Esophagus muscularis mucosa (tissue), 4 donors: ENCODE data around the gene TOM1L1. TPM values are rescaled to one million over a fixed set of nuclear protein-coding genes. Genes with fewer than 3 reads are reported as not detected.

ENCODE experiments used
- DNase-seq: peaks from one replicate; pipeline ENCODE4 v3.0.0-alpha.2; 2017; ENCODE audit errors: extremely low spot score
- H3K27ac ChIP-seq, 4 donors: fragments of 200-600 bp; sonication (generic); replicated peaks in 1 of 4; 1 replicate in 3 of 4; 2 replicates in 1 of 4; pipeline ENCODE4 v1.5.1; 2016 to 2019; ENCODE audit warnings: mild to moderate bottlenecking in 1 of 4
- H3K27me3 ChIP-seq, 4 donors: fragments of 200-600 bp; sonication (generic); one replicate each; pipeline versions ENCODE4 v1.5.1 to v1.6.0; 2016 to 2019
- H3K36me3 ChIP-seq, 4 donors: fragments of 200-600 bp; sonication (generic); one replicate each; pipeline ENCODE4 v1.5.1; 2016 to 2019
- H3K4me1 ChIP-seq, 4 donors: fragments of 200-600 bp; sonication (generic); one replicate each; pipeline ENCODE4 v1.5.1; 2016 to 2019
- H3K4me3 ChIP-seq, 4 donors: fragments of 200-600 bp; sonication (generic); 1 replicate in 2 of 4; 2 replicates in 2 of 4; pipeline ENCODE4 v1.5.1; 2016 to 2019; ENCODE audit warnings: mild to moderate bottlenecking in 4 of 4, moderate library complexity in 1 of 4
- H3K9me3 ChIP-seq, 4 donors: fragments of 200-600 bp; sonication (generic); 1 replicate in 3 of 4; 2 replicates in 1 of 4; pipeline ENCODE4 v1.5.1; 2016 to 2019
- EP300 ChIP-seq: sonication (generic); formaldehyde crosslinking; IDR thresholded peaks from one replicate; pipeline ENCODE4 v1.6.1; 2017; ENCODE audit warnings: antibody characterized with exemption
- POLR2A ChIP-seq: fragments of 450-650 bp; IDR thresholded peaks from one replicate; pipeline ENCODE4 v1.6.1; 2017; ENCODE audit warnings: antibody characterized with exemption, moderate library complexity, mild to moderate bottlenecking, low read depth
- POLR2AphosphoS5 ChIP-seq, 2 donors: sonication (generic); formaldehyde crosslinking; IDR thresholded peaks; one replicate each; pipeline ENCODE4 v1.6.1; 2017; ENCODE audit warnings: antibody characterized with exemption in 2 of 2
- WGBS: methylation state at CpG from one replicate; pipeline ENCODE4 v1.1.5; 2018; 5-methylcytosine and 5-hydroxymethylcytosine counted together
- intact Hi-C: fragments of 100-400 bp; cut with DNase I; formaldehyde crosslinking; loops from one replicate; pipeline ENCODE4 v1.15.1; 2023
- total RNA-seq, 4 donors: library from RNA; depleted of rRNA; stranded (reverse); fragments of >200 nt; gene quantifications; one replicate each; pipeline versions ENCODE4 v1.1.0 to v1.2.1, GENCODE V29; 2016
- TF ChIP-seq, protein P1 (sequence below), 3 experiments: fragments of 200-600 bp in 2 of 3; fragments of 450-650 bp in 1 of 3; sonication (generic) in 2 of 3; IDR thresholded peaks; one replicate each; pipeline ENCODE4 v1.5.1; 2017 to 2019; ENCODE audit warnings: antibody characterized with exemption in 3 of 3, mild to moderate bottlenecking in 2 of 3, moderate library complexity in 1 of 3

The TOM1L1 gene
- total RNA-seq, 4 donors from 2014 or later, result 25.8 to 40.7 (median 28.6) TPM

DNA sequence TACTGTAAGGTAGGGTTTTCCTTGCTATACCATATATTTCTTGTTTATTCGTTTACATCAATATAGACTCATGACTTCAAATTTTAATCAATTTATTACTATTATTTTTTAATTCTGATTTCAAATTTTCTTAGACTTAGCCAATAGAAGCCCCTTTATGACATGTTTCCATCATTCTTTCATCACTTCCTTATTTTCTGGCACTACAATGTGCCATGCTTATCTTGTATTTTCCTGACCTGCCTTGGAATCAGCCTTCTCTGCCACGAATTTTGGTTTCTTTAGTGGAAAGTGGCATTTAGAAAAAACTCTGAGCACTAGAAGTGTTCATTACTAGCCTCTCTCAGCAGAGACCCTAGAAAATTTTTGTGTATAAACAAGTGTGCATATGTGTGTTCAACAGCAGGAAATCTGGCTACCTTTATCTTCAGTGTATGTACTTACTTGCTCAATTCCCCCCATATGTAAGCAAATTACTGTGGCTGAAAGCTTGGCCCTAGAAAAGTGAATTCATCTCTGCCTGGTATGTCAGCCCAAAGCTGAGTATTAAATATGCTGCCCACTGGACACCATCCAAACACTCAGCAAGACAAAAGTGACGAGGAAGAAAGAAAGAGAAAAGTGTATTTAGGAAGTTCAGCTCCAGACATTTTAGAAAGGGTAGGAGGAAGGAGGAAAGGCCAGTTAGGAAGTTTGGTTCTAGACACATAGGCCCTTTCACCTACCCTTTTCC is 71.9 kb downstream of the TOM1L1 start:
- no peaks in the 10 kb centered on the region for H3K36me3 ChIP-seq
- no peaks in the 10 kb centered on the region for H3K9me3 ChIP-seq
- WGBS, result 75% methylated on average over 3 of the region's 3 CpGs
- TF ChIP-seq, protein P1, sequence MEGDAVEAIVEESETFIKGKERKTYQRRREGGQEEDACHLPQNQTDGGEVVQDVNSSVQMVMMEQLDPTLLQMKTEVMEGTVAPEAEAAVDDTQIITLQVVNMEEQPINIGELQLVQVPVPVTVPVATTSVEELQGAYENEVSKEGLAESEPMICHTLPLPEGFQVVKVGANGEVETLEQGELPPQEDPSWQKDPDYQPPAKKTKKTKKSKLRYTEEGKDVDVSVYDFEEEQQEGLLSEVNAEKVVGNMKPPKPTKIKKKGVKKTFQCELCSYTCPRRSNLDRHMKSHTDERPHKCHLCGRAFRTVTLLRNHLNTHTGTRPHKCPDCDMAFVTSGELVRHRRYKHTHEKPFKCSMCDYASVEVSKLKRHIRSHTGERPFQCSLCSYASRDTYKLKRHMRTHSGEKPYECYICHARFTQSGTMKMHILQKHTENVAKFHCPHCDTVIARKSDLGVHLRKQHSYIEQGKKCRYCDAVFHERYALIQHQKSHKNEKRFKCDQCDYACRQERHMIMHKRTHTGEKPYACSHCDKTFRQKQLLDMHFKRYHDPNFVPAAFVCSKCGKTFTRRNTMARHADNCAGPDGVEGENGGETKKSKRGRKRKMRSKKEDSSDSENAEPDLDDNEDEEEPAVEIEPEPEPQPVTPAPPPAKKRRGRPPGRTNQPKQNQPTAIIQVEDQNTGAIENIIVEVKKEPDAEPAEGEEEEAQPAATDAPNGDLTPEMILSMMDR (IDR thresholded peaks at IDR 0.05), result no peak
- TF ChIP-seq EP300 (no peak), POLR2A (no peak), POLR2AphosphoS5 (IDR thresholded peaks at IDR 0.05) (no peak)
- no peak overlapping the region for H3K4me3 ChIP-seq
- intact Hi-C loops, result no loop called here
- peak overlapping the region in 3 of 4 donors; percentile 5 to 10 (median 8) for H3K27ac ChIP-seq
- H3K27me3 ChIP-seq, result no peaks in the 10 kb centered on the region
- H3K4me1 ChIP-seq, result peaks cover 15 to 27% (median 24%) of the 10 kb centered on the region in 4 donors
- no peak for DNase-seq

DNA sequence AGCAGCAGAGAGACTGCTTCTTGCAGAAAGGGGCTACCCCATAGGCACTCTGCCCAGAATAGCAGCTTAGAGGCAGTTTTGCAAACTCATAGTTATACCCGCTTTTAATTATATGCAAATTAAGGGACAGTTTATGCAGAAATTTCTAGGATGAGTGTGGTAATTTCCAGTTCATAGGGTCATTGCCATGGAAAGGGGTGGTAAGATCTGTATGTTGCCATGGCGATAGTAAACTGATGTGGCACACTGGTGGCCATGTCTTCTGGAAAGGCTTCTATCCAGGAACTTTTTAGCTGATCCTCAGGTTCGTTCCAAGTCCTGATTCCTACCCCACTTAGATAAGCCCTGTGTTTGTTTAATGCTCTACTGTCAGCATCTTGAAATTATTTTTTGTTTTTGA is 74.1 kb downstream of the TOM1L1 start:
- DNase-seq, result no peak
- no peaks in the 10 kb centered on the region for H3K36me3 ChIP-seq
- H3K9me3 ChIP-seq, result no peaks in the 10 kb centered on the region
- H3K4me3 ChIP-seq, result no peak overlapping the region
- peaks cover 7 to 26% (median 22%) of the 10 kb centered on the region in 4 donors for H3K4me1 ChIP-seq
- TF ChIP-seq EP300 (no peak), POLR2AphosphoS5 (IDR thresholded peaks at IDR 0.05) (no peak), POLR2A (no peak)
- TF ChIP-seq, protein P1 (IDR thresholded peaks at IDR 0.05), result no peak
- H3K27me3 ChIP-seq, result no peaks in the 10 kb centered on the region
- H3K27ac ChIP-seq, result no peak overlapping the region
- intact Hi-C loops, result no loop called here
- WGBS, result 96% methylated on average over 3 of the region's 3 CpGs

DNA sequence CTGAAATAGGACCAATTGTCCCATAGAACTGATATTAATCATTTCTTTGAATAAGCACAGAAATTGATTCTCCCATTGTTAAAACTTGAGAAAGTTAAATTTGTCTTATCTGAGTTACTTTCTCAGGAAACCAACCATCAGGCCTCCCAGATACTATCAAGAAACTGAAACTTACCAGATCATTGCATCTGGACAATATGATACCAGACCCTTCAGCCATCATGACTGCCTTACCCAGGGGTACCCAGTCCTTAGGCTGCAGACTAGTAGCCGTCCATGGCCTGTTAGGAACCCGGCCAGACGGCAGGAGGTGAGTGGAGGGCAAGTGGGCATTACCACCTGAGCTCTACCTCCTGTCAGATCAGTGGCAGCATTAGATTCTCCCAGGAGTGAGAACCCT is 75.7 kb downstream of the TOM1L1 start:
- intact Hi-C loops, result no loop called here
- H3K27ac ChIP-seq, result no peak overlapping the region
- H3K4me3 ChIP-seq, result no peak overlapping the region
- TF ChIP-seq, protein P1 (IDR thresholded peaks at IDR 0.05), result no peak
- TF ChIP-seq POLR2AphosphoS5 (IDR thresholded peaks at IDR 0.05) (no peak), EP300 (no peak), POLR2A (no peak)
- H3K4me1 ChIP-seq, result peaks cover 0 to 18% (median 14%) of the 10 kb centered on the region in 4 donors
- DNase-seq, result no peak
- H3K36me3 ChIP-seq, result no peaks in the 10 kb centered on the region
- WGBS, result 91% methylated on average over 3 of the region's 3 CpGs
- H3K27me3 ChIP-seq, result no peaks in the 10 kb centered on the region
- peaks cover 0 to 9% (median 7%) of the 10 kb centered on the region in 4 donors for H3K9me3 ChIP-seq

DNA sequence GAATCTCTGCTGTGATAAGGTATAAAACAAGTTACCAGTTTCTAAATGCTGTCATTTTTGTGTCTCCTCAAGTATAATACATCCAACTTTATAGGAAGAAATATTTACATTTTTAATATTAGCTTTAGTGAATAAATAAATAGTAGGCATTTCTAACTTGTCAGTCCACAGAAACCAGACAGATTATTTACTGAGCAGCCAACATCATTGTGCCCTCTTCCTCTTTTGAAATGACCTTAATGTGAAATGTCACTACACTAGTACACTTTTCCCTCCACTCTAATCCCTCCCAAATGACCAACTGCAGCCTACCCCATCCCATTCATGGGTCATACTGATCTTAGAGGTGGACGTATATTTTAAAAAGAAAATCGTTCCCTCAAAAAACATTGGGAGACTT is 77.1 kb downstream of the TOM1L1 start:
- Histone ChIP-seq H3K4me1 (peaks cover 0 to 20% (median 12%) of the 10 kb centered on the region in 4 donors), H3K36me3 (no peaks in the 10 kb centered on the region), H3K27me3 (no peaks in the 10 kb centered on the region), H3K27ac (no peak overlapping the region), H3K4me3 (no peak overlapping the region), H3K9me3 (peaks cover 0 to 9% (median 7%) of the 10 kb centered on the region in 4 donors)
- WGBS, result 94% methylated on average over 2 of the region's 2 CpGs
- TF ChIP-seq POLR2AphosphoS5 (IDR thresholded peaks at IDR 0.05), result no peak
- DNase-seq, result no peak
- intact Hi-C loops, result no loop called here

DNA sequence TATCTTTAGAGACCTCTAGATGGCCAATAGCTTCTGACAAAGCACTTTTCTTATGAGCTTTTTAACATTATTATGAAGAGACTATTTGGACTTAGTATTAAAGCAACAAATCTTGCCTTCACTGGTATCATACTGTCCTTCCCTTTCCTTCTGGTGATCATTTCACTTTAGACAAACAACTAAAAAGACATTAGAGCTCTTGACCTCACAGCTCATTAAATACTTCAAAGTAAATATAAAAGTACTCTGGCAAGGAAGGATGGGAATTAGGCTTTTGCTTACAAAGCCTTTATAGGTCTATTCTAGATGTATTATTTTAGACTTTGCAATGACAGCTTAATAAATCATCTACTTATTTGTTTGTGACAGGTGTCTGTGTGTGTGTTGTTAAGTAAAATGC is 79.0 kb downstream of the TOM1L1 start:
- no peak overlapping the region for H3K4me3 ChIP-seq
- no peaks in the 10 kb centered on the region for H3K27me3 ChIP-seq
- peak overlapping the region in 3 of 4 donors; percentile 7 to 60 (median 28) for H3K27ac ChIP-seq
- H3K36me3 ChIP-seq, result no peaks in the 10 kb centered on the region
- intact Hi-C loops, result loop anchor here (5.0 kb wide), 1 partner anchor 373 kb away; no protein-coding TSS in a partner anchor
- DNase-seq, result no peak
- H3K4me1 ChIP-seq, result peaks cover 0 to 29% (median 21%) of the 10 kb centered on the region in 4 donors
- TF ChIP-seq POLR2A, result no peak
- no peak for TF ChIP-seq EP300
- TF ChIP-seq, protein P1 (IDR thresholded peaks at IDR 0.05), result no peak
- TF ChIP-seq POLR2AphosphoS5 (IDR thresholded peaks at IDR 0.05), result no peak
- H3K9me3 ChIP-seq, result peaks cover 0 to 9% (median 7%) of the 10 kb centered on the region in 4 donors
